GM15510 (cell line): ENCODE measurements around the gene GNB1L.

ENCODE experiments used
- POLR2A ChIP-seq: IDR thresholded peaks from 3 replicates; pipeline ENCODE4 v1.6.1; 2011; ENCODE audit warnings: borderline replicate concordance; ENCODE audit not compliant: insufficient read length; ENCODE audit errors: extremely low read depth

GNB1L gene

GRCh38 chr22:19807914-19808872 is 46.5 kb downstream of the GNB1L start:
- no peak for TF ChIP-seq POLR2A

GRCh38 chr22:19807161-19807913 is 47.3 kb downstream of the GNB1L start:
- no peak for TF ChIP-seq POLR2A

GRCh38 chr22:19806213-19807160 is 48.2 kb downstream of the GNB1L start:
- TF ChIP-seq POLR2A: no peak

GRCh38 chr22:19805821-19806212 is 48.9 kb downstream of the GNB1L start:
- TF ChIP-seq POLR2A: no peak

GRCh38 chr22:19803736-19804267 is 50.9 kb downstream of the GNB1L start:
- TF ChIP-seq POLR2A: no peak

- no peak for TF ChIP-seq POLR2A
These were observed 51.6 kb downstream of the GNB1L start for GRCh38 chr22:19802894-19803735.

GRCh38 chr22:19802001-19802893 is 52.4 kb downstream of the GNB1L start:
- no peak for TF ChIP-seq POLR2A

GRCh38 chr22:19801340-19802000 is 53.2 kb downstream of the GNB1L start:
- TF ChIP-seq POLR2A: no peak

- no peak for TF ChIP-seq POLR2A
These were observed 53.9 kb downstream of the GNB1L start for GRCh38 chr22:19800761-19801244.

- no peak for TF ChIP-seq POLR2A
These were observed 54.4 kb downstream of the GNB1L start for GRCh38 chr22:19800306-19800705.

- TF ChIP-seq POLR2A: no peak
These were observed 55.1 kb downstream of the GNB1L start for GRCh38 chr22:19799322-19800190.

GRCh38 chr22:19798891-19799293 is 55.8 kb downstream of the GNB1L start:
- no peak for TF ChIP-seq POLR2A
